HG03342 (cell line): ENCODE data around the gene LOC128125822.
"Not testable (repeated sequence)": the region's sequence is repeated elsewhere in the genome, so short reads cannot be mapped to it uniquely, and the experiment has no call there.

Source experiments
- ATAC-seq: cut with Tn5 transposase; IDR thresholded peaks from one replicate; pipeline ENCODE4 v1.9.1; 2021; ENCODE audit warnings: mild to moderate bottlenecking, moderate library complexity; ENCODE audit not compliant: unreplicated experiment

LOC128125822 gene

DNA sequence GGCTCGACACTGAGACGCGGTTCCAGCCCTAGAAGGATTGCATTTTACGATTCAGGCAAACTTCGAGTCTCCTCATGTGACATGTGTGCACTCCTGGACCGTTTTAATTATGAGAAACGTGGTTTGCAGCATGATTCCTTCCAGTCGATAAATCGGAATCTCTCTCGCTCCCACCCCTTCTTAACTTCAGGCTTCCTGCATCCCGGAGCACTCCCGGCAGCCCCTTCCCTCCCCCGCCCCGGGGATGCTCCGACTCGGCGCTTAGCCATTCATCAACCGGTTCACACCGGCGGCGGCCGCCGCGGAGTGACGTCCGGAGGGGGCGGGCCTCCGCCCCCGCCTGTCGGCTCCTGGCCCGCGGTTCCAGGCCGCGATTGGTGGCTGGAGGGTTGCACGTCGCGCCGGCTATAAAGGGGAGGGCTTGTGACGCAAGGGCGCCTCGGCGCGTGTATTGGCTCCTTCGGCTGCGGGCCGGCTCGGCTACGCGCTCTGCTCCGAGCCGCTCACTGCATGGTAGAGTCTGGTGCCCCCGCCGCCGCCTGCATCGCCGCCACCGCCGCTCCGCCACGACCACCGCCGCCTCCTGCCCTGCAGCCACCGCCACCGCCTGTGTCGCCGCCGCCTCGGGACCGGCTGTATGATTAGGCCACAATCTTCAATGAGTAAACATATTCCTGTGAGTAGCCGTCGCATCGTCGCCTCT is at the start of gene LOC128125822, which contains the start of gene PTP4A1:
TSS of gene LOC128125822 (plus strand) at position 437 of the 703 bp plus-strand sequence.
TSS of gene PTP4A1 (plus strand) at position 437 of the 703 bp plus-strand sequence. CDS start 4,401 bp downstream, outside the sequence.
- ATAC-seq = peak; percentile 87

DNA sequence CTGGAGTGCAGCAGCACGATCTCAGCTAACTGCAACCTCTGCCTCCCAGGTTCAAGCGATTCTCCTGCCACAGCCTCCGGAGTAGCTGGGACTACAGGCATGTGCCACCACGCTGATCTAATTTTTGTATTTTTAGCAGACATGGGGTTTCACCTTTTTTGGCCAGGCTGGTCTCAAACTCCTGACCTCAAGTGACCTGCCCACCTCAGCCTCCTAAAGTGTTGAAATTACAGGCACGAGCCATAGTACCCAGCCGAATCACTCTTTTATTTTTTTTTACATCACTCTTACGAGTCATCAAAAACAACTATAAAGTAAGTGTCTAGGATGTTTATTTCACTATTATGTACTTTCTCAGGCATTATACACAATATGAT is 49.4 kb upstream of the LOC128125822 start:
- ATAC-seq = not testable (repeated sequence)

DNA sequence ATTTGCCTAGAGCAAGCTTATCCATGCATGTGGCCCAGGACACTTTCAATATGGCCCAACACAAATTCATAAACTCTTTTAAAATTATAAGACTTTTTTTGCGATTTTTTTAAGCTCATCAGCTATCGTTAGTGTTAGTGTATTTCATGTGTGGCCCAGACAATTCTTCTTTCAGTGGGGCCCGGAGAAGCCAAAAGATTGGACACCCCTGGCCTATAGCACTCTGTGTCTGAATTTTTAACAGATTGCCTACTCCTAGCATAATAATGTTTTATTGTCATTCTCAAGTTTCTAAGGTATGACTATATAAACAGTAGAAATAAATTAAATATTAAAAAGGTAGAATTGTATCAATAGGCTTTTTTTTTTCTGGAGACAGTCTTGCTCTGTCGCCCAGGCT is 48.6 kb upstream of the LOC128125822 start:
- no peak for ATAC-seq

DNA sequence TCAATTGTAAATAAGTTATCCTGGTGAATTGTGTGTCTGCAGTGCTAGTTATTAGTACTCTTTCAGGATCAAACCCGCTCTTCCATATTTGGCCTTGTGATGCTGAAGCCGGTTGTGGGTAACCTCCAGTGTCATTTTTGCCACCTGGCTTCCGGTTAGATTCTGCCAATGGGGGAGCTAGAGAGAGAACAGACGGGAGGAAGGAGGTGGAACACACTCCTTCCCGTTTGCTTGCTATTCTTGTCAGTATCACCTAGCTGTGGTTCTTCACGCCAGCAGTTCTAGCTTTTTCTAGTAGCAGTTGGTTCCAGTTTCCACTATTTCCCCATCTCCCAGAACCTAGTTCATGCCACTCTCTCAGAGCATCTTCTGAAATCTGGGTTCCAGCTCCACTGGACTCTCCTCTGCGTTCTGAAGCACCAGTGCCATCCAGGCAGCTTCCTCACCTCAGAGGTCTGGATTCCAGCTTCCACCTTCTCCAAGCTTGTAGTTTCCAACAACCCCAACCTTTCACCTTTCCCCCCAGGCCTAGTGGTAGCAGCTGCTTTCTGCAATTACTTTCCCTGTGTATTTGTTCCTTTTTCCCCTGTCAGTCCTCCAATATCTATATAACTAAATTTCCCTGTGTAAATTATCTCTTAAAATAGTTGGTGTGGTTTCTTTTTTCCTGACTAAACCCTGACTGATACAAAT is 46.9 kb upstream of the LOC128125822 start:
- ATAC-seq = no peak

DNA sequence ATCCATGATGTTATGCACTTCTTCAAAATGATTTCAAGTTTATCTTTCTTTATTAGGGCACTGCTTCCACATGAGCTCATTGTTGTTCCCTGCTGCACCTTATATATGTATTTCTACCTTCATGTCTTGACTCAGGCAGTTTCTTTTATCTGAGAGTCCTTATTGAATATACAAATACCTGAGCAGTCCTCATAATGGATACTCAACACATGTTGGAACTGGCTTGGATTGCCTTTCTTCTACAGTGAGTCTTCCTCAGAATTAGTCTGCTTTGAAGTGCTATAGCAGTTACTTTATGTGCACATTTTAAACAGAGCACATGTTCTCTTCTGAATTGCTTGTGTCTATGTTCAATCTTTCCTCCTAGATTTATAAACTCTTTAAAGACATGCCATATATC is 45.3 kb upstream of the LOC128125822 start:
- ATAC-seq = no peak

DNA sequence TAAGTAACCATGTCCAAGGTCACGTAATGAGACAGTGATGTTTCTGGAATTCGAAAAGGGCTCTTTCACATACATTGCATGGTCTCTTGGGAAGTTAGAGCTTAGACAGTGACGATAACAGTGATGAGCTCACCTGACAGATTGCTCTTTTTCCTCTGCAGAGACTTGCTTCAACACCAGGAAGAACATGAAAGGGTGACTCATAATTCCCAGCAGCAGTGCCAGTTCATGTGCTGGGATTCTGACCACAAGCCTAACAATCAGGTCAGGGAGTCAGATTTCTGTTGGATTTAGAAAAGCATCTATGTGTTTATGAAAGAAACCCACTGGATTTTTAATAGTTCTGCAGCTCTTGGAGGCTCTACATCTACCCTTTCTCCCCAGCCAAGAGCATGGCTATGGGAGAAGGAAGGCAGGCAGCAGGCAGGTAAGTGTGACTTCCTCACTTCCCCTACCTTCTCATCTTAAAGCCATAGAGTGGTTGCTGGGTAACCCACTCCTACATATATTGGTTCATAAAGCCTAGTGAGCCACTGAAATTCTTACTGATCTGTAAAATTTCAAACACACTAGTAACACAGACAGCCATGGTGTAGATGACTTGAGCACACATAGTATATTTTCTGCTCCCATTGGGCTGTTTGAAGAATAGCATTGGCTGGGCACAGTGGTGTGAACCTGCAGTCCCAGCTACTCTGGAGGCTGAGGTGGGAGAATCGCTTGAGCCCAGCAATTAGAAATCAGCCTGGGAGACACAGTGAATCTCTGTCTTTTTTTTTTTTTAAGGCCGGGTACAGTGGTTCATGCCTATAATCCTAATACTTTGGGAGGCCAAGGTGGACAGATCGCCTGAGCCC is 44.4 kb upstream of the LOC128125822 start:
- no peak for ATAC-seq

DNA sequence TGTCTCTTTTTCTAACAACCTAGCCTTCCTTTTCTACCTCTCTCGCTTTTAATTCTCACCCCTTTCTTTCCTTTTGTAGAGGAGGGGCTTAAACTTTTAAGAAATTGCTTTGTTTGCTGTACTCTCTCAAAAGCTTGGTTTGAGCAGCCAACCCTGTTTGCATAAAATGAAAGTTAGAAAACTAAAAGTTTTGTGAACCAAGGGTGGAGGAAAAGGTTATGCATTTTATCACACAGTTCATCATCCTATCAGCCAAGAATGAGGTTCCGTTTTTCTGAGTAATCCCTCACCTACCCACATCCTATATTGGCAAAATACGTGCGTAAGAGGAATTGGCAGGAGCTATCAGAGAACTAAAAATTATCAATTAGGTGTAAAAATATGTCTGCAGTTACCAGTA is 42.8 kb upstream of the LOC128125822 start:
- ATAC-seq = no peak

DNA sequence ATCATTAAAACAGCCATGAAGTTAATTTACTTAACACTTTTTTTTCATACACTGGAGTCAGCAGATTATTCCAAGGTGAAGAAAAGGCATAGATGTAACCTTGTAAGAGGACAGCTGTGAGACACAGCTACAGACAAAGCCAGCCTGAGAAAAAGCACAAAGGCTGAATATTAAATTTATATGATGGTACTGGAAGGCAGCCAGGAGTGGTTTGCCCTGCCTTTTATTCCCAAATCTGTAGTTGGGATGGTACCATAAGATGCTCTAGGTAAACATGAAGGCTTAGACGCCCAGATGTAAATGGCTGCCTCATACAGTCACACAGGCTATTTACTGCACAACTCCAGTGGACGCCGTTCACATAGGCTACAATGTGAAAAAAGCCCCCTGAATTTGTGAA is 42.1 kb upstream of the LOC128125822 start:
- no peak for ATAC-seq

DNA sequence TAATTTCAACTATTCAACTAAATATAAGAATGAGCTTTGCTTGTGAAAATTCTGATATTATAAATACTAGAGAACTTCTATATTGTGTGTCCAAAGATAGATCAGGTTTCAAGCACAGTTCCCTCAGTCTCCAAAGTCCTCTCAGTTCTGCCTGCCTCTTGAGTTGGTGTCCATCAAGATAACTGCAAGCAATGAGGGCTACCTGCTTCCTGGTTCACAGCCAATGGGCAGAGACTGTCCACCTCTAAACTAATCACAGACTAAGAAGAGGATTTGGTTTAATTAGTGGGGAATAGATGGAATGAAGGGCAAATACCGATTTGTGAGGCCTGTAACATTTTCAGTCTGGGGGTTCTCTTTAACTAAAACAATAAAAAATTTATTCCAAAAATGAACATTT is 41.3 kb upstream of the LOC128125822 start:
- no peak for ATAC-seq

DNA sequence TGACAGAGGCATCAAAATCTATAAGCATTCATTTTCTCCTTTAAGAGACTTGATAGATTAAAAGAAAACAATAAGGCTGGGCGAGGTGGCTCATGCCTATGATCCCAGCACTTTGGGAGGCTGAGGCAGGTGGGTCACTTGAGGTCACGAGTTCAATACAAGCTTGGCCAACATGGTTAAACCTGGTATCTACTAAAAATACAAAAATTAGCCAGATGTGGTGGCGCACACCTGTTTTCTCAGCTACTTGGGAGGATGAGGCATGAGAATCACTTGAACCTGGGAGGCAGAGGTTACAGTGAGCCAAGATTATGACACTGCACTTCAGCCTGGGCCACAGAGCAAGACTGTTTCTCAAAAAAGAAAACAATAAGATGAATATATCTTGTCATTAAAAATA is 39.3 kb upstream of the LOC128125822 start:
- ATAC-seq = no peak

DNA sequence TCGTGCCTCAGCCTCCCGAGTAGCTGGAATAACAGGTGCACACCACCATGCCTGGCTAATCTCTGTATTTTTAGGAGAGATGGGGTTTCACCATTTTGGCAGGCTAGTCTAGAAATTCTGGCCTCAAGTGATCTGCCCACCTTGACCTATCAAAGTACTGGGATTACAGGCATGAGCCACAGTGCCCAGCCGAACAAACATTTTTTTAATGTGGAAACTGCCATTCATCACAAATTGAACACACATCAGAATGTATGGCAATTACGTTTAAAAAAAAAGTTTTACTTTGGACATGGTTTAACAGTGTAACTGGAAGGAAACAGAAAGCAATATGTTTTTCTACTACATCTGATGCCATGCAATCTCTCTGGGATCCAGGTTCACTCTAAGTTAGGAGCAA is 38.3 kb upstream of the LOC128125822 start:
- no peak for ATAC-seq

DNA sequence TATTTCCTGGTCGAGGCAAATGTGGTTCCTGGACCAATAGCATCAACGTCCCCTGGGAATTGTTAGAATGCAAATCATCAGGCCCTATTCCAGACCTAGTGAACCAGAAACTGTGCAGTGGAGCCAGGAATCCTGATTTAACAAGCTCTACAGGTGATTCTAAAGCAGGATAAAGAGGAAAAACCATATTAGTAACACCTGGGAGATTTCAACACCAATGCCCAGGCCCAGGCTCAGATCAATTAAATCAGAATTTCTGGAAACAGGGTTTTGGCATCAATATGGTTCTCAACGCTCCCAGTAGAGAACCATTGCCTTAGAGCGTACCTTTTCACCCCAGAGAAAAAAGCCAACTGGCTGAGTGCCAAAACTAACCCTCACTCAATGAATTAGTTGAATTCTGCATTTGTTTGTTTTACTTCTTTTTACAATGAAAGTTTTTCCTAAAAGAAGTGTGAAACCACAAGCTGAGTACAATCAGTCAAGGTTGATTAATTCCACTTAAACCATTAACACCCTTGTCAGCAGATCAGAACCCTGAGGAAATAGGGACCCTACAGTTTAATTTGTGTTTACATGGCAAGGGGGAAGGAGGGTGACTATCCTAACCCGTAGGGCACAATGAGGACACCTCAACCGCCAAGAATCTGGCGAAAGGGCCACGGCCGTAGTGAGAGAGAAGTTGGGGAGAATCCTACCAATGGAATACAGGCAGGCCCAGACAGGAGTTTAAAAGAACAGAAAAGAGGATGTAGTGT is 34.9 kb upstream of the LOC128125822 start:
- peak; percentile 52 for ATAC-seq

DNA sequence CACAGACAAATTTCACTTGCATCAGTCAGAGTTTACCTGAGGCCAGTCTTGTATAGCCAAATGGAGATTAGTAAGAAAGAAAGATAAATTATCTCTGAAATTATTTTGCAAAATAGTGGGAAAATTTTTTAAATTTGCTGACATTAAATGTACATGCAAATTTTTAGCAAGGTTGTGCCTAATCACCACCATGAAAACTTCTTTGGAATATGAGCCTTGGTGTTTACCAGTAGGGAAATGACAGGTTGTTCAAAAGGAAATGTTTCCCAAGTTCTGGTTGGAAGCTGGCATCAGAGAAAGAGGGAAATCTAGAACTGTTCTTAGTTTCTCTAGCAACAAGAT is 34.4 kb upstream of the LOC128125822 start:
- no peak for ATAC-seq

DNA sequence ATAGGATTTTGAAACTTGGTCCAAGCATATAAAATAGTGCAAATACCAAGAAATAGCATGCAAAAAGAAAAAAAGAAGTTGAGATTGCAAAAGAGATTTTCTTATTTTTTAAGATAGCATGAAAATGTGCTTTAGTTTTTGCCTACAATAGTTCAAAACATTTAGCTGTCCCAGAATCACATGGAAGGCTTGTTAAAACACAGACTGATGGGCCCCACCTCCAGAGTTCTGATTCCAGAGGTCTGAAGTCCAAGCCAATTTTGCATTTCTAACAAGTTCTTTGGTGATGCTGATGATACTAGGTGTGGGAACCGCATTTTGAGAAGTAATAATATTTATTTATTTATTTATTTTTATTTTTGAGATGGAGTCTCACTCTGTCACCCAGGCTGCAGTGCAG is 33.7 kb upstream of the LOC128125822 start:
- no peak for ATAC-seq

DNA sequence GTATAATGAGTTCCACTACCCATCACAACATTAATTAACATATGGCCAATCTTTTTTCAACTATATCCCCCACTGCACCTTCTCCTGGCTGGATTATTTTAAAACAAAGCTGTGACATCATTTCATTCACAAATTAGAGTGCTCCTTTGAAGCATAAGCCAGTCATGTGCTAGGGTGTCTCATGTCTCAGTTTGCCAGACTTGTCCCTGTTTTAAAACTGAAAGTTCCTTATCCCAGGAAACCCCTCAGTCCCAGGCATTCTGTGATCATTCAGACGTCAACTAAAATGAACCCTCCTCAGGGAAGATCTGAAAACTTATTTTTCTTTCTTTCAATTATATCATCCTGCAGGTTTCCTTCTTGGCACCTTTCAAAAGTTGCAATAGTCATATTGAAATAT is 29.3 kb upstream of the LOC128125822 start:
- no peak for ATAC-seq

DNA sequence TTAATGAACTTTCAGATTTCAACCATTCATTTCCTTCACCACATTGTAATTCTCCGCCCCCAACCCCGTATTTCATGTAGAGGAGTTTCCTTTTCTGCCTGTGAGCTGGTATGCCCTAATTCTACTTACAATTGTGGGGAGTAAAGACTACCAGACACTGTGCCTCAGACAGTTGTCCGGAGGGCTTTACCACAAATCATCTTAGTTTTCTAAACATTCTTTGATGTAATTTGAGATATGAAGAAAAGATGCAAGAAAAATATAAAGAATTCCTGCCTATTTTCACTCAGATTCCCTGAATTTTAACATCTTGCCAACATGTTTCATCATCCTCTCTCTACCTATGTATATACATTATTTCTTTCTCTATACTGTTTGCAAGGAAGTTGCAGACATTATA is 28.3 kb upstream of the LOC128125822 start:
- ATAC-seq = no peak

DNA sequence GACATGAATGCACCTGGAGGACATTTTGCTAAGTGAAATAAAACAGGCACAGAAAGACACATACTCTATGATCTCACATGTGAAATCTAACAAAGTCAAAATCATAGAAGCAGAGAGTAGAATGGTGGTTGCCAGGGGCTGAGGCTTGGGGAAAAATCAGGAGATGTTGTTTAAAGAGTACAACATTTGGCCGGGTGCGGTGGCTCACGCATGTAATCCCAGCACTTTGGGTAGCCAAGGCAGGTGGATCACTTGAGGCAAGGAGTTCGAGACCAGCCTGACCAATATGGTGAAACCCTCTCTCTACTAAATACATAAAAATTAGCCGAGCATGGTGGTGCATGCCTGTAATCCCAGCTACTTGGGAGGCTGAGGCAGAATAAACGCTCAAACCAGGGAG is 26.0 kb upstream of the LOC128125822 start:
- no peak for ATAC-seq

DNA sequence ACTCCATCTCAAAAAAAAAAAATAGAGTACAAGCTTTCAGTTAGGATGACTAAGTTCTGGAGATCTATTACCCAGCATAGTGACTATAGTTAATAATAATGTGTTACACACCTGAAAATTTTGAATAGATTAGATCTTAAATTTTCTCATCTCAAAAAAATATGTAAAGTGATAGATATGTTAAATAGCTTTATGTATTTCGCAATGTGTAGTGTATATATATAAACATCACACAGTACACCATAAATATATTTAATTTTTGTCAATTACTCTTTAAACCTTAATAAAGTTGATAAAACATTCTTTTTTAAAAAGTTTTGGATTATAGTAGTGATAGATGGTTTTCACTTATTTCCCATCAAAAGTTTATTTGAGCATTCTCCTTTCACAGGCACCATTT is 25.6 kb upstream of the LOC128125822 start:
- ATAC-seq = no peak

DNA sequence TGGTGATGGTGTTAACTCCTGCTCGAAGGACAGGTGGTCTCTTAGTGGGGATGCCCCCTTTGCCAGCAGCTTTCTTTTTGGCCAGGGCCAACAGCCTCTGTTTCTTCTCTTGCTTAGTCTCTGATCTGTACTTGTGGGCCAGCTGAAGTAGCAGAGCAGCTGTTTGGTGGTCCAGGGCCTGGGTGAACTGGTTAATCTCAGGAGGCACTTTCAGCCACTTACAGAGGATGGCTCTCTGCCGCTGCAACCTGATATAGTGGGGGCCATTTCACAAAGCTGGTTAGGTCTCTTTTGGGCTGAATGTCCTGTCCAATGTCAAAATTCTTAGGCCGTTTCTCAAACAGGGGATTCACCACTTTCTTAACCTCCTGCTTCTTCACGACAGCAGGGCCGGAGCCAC is 23.2 kb upstream of the LOC128125822 start:
- ATAC-seq = no peak

DNA sequence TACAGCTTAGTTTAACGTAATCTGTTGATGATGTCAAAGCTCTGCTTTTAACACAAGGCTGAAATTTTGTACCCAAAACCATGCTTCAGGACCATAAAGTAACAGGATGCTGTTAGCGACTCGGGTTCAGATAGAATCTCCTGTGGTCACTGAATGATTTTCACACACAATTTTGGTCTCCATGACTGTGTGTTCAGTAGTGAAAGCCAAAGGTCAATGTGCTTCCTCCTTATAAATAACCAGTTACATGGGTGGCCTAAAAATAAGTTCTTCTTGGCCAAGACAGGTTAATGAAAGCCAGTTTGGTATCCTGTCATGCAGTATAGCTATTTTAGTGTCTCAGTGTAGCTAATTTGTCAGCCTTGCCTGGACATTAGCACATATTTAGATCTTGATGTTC is 19.1 kb upstream of the LOC128125822 start:
- peak; percentile 99 for ATAC-seq

DNA sequence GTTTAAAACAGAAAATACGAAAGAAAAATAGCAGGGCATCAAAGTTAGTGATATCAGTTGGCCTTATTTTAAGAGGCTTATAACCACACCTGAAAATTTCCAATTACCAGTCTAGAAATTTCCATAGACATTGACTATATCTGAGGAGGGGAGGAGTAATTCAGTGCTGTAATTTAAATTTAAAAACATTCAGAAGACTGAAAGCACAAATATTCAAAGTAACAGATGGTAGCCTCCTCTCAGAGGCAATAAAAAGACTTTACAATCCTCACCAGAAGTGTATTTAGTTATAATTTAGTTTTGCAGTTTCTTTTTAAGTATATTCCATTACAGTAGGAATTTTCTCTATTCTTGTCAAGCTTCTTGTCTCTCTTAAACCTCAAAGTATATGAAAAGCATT is 18.4 kb upstream of the LOC128125822 start:
- ATAC-seq = no peak
